SH-SY5Y (cell line): ENCODE measurements around the gene CDKN2A.

Experiments
- GATA2 ChIP-seq: IDR thresholded peaks from 2 replicates; pipeline ENCODE4 v1.6.1; 2011; ENCODE audit warnings: mild to moderate bottlenecking, low read depth, low read length
- GATA3 ChIP-seq: IDR thresholded peaks from 2 replicates; pipeline ENCODE4 v1.6.1; 2011; ENCODE audit warnings: low read depth, mild to moderate bottlenecking, low read length, moderate library complexity

- TF ChIP-seq GATA3 (no peak), GATA2 (no peak)
Observed at GRCh38 chr9:21970800-21971640, 23.2 kb downstream of the CDKN2A start.
